ENCODE results near the gene PLXNB2.

The PLXNB2 gene

GRCh38 chr22:50225200-50225969 is 82.1 kb downstream of the PLXNB2 start:
- FAIRE-seq (no peak), DNase-seq (ENCODE audit: insufficient read length, low spot score) (no peak)
- TF ChIP-seq POLR2A (IDR thresholded peaks at IDR 0.05; ENCODE audit: low read depth, low read length): no peak
